HEK293 (cell line): ENCODE measurements around the gene SAMD11.

Experiments used
- GLIS2 ChIP-seq: fragments of 450-650 bp; formaldehyde crosslinking; IDR thresholded peaks from 2 replicates; pipeline ENCODE4 v1.5.1; 2016; ENCODE audit warnings: missing biosample characterization, missing genetic modification characterization
- HOXA7 ChIP-seq: sonication (generic); formaldehyde crosslinking; IDR thresholded peaks from 2 replicates; pipeline ENCODE4 v1.8.1; 2022; ENCODE audit warnings: missing genetic modification reagents, borderline replicate concordance
- OSR2 ChIP-seq: fragments of 450-650 bp; formaldehyde crosslinking; IDR thresholded peaks from 2 replicates; pipeline ENCODE4 v1.5.1; 2016; ENCODE audit warnings: missing biosample characterization, missing genetic modification characterization
- REPIN1 ChIP-seq: fragments of 450-650 bp; formaldehyde crosslinking; IDR thresholded peaks from 2 replicates; pipeline ENCODE4 v1.5.1; 2017; ENCODE audit warnings: missing biosample characterization, missing genetic modification characterization, low read depth
- YY2 ChIP-seq: fragments of 450-650 bp; formaldehyde crosslinking; IDR thresholded peaks from 2 replicates; pipeline ENCODE4 v1.5.1; 2016; ENCODE audit warnings: missing biosample characterization, missing genetic modification characterization
- ZEB2 ChIP-seq: fragments of 450-650 bp; formaldehyde crosslinking; IDR thresholded peaks from 2 replicates; pipeline ENCODE4 v1.5.1; 2016; ENCODE audit warnings: missing biosample characterization, missing genetic modification characterization
- ZNF138 ChIP-seq: fragments of 450-650 bp; formaldehyde crosslinking; IDR thresholded peaks from 2 replicates; pipeline ENCODE4 v1.5.1; 2016; ENCODE audit warnings: missing biosample characterization, missing genetic modification characterization, borderline replicate concordance
- ZNF157 ChIP-seq: fragments of 450-650 bp; formaldehyde crosslinking; IDR thresholded peaks from 2 replicates; pipeline ENCODE4 v1.5.1; 2016; ENCODE audit warnings: missing biosample characterization, missing genetic modification characterization
- ZNF248 ChIP-seq: fragments of 450-650 bp; formaldehyde crosslinking; IDR thresholded peaks from 2 replicates; pipeline ENCODE4 v1.5.1; 2017; ENCODE audit warnings: missing biosample characterization, missing genetic modification characterization
- ZNF302 ChIP-seq: fragments of 450-650 bp; formaldehyde crosslinking; IDR thresholded peaks from 2 replicates; pipeline ENCODE4 v1.5.1; 2016; ENCODE audit warnings: missing biosample characterization, missing genetic modification characterization, low read depth
- ZNF311 ChIP-seq: fragments of 450-650 bp; formaldehyde crosslinking; IDR thresholded peaks from 2 replicates; pipeline ENCODE4 v1.5.1; 2017; ENCODE audit warnings: missing biosample characterization, missing genetic modification characterization, borderline replicate concordance
- ZNF341 ChIP-seq: fragments of 450-650 bp; formaldehyde crosslinking; IDR thresholded peaks from 2 replicates; pipeline ENCODE4; 2016; ENCODE audit warnings: low read depth, missing biosample characterization, missing genetic modification characterization
- ZNF48 ChIP-seq: fragments of 450-650 bp; formaldehyde crosslinking; IDR thresholded peaks from 2 replicates; pipeline ENCODE4 v1.5.1; 2016; ENCODE audit warnings: missing biosample characterization, missing genetic modification characterization
- ZNF626 ChIP-seq: fragments of 450-650 bp; sonication (Bioruptor Pico); formaldehyde crosslinking; IDR thresholded peaks from 2 replicates; pipeline ENCODE4 v1.5.1; 2018; ENCODE audit warnings: missing biosample characterization, missing genetic modification characterization, inconsistent platforms
- ZNF76 ChIP-seq: fragments of 450-650 bp; formaldehyde crosslinking; IDR thresholded peaks from 2 replicates; pipeline ENCODE4; 2016; ENCODE audit warnings: low read depth, missing biosample characterization, missing genetic modification characterization, borderline replicate concordance
- ZNF791 ChIP-seq: fragments of 450-650 bp; formaldehyde crosslinking; IDR thresholded peaks from 2 replicates; pipeline ENCODE4 v1.5.1; 2016; ENCODE audit warnings: missing biosample characterization, missing genetic modification characterization
- ZNF843 ChIP-seq: fragments of 450-650 bp; formaldehyde crosslinking; IDR thresholded peaks from 2 replicates; pipeline ENCODE4 v1.5.1; 2016; ENCODE audit warnings: missing biosample characterization, missing genetic modification characterization
- ZSCAN23 ChIP-seq: fragments of 450-650 bp; formaldehyde crosslinking; IDR thresholded peaks from 2 replicates; pipeline ENCODE4 v1.5.1; 2016; ENCODE audit warnings: missing biosample characterization, missing genetic modification characterization
- ZSCAN30 ChIP-seq: fragments of 450-650 bp; IDR thresholded peaks from 2 replicates; pipeline ENCODE4 v1.5.1; 2018; ENCODE audit warnings: missing biosample characterization, mild to moderate bottlenecking, missing genetic modification characterization, moderate library complexity
- ZXDB ChIP-seq: fragments of 450-650 bp; formaldehyde crosslinking; IDR thresholded peaks from 2 replicates; pipeline ENCODE4 v1.5.1; 2016; ENCODE audit warnings: missing biosample characterization, missing genetic modification characterization
- TF ChIP-seq, protein P1 (sequence below): fragments of 450-650 bp; formaldehyde crosslinking; IDR thresholded peaks from 2 replicates; pipeline ENCODE4 v1.5.1; 2016; ENCODE audit warnings: missing biosample characterization, missing genetic modification characterization
- TF ChIP-seq, protein P2 (sequence below): fragments of 450-650 bp; formaldehyde crosslinking; IDR thresholded peaks from 2 replicates; pipeline ENCODE4 v1.5.1; 2017; ENCODE audit warnings: missing biosample characterization, missing genetic modification characterization
- TF ChIP-seq, protein P3 (sequence below): fragments of 450-650 bp; formaldehyde crosslinking; IDR thresholded peaks from 2 replicates; pipeline ENCODE4 v1.5.1; 2016; ENCODE audit warnings: missing biosample characterization, missing genetic modification characterization, low read depth
- TF ChIP-seq, protein P4 (sequence below): fragments of 450-650 bp; formaldehyde crosslinking; IDR thresholded peaks from 2 replicates; pipeline ENCODE4 v1.5.1; 2016; ENCODE audit warnings: missing biosample characterization, missing genetic modification characterization
- TF ChIP-seq, protein P5 (sequence below): fragments of 450-650 bp; IDR thresholded peaks from 2 replicates; pipeline ENCODE4 v1.5.1; 2018; ENCODE audit warnings: missing biosample characterization, missing genetic modification characterization
- TF ChIP-seq, protein P6 (sequence below): fragments of 450-650 bp; formaldehyde crosslinking; IDR thresholded peaks from 2 replicates; pipeline ENCODE4 v1.5.1; 2016; ENCODE audit warnings: missing biosample characterization, missing genetic modification characterization

The SAMD11 gene

DNA sequence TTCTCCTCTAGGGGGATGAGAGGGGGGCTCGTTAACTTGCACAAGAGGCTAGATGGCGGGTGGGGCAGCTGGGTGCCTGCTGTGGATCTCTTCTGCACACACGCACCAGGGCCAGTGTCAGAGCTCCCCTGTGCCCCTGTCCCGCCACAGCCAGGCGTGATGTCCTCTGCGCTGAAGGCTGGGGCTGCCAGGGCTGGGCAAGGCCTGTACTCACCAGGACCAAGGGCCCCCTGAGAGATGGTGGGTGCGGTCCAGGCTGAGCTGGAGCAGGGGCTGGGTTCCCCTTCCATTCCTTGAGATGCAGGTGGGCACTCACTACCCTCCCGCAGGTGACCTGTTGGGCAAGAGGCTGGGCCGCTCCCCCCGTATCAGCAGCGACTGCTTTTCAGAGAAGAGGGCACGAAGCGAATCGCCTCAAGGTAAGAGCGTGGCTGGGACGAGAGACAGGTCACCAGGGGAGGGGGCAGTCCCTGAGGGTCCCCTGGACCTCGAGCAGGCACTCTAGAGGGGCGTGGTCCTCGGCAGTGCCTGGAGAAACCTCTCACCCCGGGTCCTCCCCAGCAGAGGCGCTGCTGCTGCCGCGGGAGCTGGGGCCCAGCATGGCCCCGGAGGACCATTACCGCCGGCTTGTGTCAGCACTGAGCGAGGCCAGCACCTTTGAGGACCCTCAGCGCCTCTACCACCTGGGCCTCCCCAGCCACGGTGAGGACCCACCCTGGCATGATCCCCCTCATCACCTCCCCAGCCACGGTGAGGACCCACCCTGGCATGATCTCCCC, 15.2 kb downstream of the SAMD11 start (continued):
- TF ChIP-seq, protein P1, sequence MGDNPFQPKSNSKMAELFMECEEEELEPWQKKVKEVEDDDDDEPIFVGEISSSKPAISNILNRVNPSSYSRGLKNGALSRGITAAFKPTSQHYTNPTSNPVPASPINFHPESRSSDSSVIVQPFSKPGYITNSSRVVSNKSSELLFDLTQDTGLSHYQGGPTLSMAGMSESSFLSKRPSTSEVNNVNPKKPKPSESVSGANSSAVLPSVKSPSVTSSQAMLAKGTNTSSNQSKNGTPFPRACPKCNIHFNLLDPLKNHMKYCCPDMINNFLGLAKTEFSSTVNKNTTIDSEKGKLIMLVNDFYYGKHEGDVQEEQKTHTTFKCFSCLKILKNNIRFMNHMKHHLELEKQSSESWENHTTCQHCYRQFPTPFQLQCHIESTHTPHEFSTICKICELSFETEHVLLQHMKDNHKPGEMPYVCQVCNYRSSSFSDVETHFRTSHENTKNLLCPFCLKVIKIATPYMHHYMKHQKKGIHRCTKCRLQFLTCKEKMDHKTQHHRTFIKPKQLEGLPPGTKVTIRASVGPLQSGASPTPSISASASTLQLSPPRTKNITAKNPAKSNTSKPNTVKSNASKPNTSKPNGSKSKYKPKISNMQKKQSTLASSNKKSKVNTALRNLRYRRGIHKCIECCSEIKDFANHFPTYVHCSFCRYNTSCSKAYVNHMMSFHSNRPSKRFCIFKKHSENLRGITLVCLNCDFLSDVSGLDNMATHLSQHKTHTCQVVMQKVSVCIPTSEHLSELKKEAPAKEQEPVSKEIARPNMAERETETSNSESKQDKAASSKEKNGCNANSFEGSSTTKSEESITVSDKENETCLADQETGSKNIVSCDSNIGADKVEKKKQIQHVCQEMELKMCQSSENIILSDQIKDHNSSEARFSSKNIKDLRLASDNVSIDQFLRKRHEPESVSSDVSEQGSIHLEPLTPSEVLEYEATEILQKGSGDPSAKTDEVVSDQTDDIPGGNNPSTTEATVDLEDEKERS (tag by site-specific recombination) = no peak
- TF ChIP-seq ZSCAN23 (tag by site-specific recombination) (no peak), ZXDB (tag by site-specific recombination) (no peak), REPIN1 (tag by site-specific recombination) (no peak), ZNF311 (tag by site-specific recombination) (no peak), ZEB2 (tag by site-specific recombination) (peak; percentile 38; the same call in 1 of the 2 replicates), ZNF248 (tag by site-specific recombination) (no peak), ZNF626 (tag by site-specific recombination) (no peak), GLIS2 (tag by site-specific recombination) (peak; percentile 21; the same call in 1 of the 2 replicates), OSR2 (peak; percentile 74), ZNF157 (tag by site-specific recombination) (no peak), YY2 (tag by site-specific recombination) (peak; percentile 50; the same call in 1 of the 2 replicates), ZNF76 (tag by site-specific recombination) (no peak), ZNF843 (tag by site-specific recombination) (no peak), ZNF48 (tag by site-specific recombination) (no peak), ZNF341 (tag by site-specific recombination) (no peak; the same call in 1 of the 2 replicates), HOXA7 (CRISPR knock-in tag) (no peak), ZNF138 (tag by site-specific recombination) (no peak), ZNF302 (tag by site-specific recombination) (no peak), ZSCAN30 (tag by site-specific recombination) (no peak), ZNF791 (no peak)
- TF ChIP-seq, protein P2, sequence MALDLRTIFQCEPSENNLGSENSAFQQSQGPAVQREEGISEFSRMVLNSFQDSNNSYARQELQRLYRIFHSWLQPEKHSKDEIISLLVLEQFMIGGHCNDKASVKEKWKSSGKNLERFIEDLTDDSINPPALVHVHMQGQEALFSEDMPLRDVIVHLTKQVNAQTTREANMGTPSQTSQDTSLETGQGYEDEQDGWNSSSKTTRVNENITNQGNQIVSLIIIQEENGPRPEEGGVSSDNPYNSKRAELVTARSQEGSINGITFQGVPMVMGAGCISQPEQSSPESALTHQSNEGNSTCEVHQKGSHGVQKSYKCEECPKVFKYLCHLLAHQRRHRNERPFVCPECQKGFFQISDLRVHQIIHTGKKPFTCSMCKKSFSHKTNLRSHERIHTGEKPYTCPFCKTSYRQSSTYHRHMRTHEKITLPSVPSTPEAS = no peak
- TF ChIP-seq, protein P3, sequence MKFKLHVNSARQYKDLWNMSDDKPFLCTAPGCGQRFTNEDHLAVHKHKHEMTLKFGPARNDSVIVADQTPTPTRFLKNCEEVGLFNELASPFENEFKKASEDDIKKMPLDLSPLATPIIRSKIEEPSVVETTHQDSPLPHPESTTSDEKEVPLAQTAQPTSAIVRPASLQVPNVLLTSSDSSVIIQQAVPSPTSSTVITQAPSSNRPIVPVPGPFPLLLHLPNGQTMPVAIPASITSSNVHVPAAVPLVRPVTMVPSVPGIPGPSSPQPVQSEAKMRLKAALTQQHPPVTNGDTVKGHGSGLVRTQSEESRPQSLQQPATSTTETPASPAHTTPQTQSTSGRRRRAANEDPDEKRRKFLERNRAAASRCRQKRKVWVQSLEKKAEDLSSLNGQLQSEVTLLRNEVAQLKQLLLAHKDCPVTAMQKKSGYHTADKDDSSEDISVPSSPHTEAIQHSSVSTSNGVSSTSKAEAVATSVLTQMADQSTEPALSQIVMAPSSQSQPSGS (tag by site-specific recombination) = no peak
- TF ChIP-seq, protein P4, sequence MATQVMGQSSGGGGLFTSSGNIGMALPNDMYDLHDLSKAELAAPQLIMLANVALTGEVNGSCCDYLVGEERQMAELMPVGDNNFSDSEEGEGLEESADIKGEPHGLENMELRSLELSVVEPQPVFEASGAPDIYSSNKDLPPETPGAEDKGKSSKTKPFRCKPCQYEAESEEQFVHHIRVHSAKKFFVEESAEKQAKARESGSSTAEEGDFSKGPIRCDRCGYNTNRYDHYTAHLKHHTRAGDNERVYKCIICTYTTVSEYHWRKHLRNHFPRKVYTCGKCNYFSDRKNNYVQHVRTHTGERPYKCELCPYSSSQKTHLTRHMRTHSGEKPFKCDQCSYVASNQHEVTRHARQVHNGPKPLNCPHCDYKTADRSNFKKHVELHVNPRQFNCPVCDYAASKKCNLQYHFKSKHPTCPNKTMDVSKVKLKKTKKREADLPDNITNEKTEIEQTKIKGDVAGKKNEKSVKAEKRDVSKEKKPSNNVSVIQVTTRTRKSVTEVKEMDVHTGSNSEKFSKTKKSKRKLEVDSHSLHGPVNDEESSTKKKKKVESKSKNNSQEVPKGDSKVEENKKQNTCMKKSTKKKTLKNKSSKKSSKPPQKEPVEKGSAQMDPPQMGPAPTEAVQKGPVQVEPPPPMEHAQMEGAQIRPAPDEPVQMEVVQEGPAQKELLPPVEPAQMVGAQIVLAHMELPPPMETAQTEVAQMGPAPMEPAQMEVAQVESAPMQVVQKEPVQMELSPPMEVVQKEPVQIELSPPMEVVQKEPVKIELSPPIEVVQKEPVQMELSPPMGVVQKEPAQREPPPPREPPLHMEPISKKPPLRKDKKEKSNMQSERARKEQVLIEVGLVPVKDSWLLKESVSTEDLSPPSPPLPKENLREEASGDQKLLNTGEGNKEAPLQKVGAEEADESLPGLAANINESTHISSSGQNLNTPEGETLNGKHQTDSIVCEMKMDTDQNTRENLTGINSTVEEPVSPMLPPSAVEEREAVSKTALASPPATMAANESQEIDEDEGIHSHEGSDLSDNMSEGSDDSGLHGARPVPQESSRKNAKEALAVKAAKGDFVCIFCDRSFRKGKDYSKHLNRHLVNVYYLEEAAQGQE (tag by site-specific recombination) = no peak
- TF ChIP-seq, protein P5, sequence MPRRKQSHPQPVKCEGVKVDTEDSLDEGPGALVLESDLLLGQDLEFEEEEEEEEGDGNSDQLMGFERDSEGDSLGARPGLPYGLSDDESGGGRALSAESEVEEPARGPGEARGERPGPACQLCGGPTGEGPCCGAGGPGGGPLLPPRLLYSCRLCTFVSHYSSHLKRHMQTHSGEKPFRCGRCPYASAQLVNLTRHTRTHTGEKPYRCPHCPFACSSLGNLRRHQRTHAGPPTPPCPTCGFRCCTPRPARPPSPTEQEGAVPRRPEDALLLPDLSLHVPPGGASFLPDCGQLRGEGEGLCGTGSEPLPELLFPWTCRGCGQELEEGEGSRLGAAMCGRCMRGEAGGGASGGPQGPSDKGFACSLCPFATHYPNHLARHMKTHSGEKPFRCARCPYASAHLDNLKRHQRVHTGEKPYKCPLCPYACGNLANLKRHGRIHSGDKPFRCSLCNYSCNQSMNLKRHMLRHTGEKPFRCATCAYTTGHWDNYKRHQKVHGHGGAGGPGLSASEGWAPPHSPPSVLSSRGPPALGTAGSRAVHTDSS (tag by site-specific recombination) = no peak
- TF ChIP-seq, protein P6, sequence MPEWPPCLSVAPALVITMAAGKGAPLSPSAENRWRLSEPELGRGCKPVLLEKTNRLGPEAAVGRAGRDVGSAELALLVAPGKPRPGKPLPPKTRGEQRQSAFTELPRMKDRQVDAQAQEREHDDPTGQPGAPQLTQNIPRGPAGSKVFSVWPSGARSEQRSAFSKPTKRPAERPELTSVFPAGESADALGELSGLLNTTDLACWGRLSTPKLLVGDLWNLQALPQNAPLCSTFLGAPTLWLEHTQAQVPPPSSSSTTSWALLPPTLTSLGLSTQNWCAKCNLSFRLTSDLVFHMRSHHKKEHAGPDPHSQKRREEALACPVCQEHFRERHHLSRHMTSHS (tag by site-specific recombination) = no peak
